ENCODE data around the gene CDK11A.
A peak's percentile ranks its signal among the peaks of the same experiment; 100 is the strongest.
"Not testable (repeated sequence)": the region's sequence is repeated elsewhere in the genome, so short reads cannot be mapped to it uniquely, and the experiment has no call there.

CDK11A gene

GRCh38 chr1:1687846-1688245, 36.3 kb downstream of the CDK11A start:
- no peaks in the 10 kb centered on the region for H3K9me3 ChIP-seq (ENCODE audit: insufficient read depth, low read depth, low read length)
- no peak overlapping the region for H3K4me3 ChIP-seq (ENCODE audit: low read length)
- H3K9ac ChIP-seq (ENCODE audit: low read depth, low read length), result no peak overlapping the region
- H3K27ac ChIP-seq (ENCODE audit: low read length), result no peak overlapping the region
- H3K36me3 ChIP-seq (ENCODE audit: insufficient read depth, low read depth, low read length), result 0 out of 2 replicates have a peak, but pooled peaks cover 4% of the 10 kb centered on the region
- peaks cover 12% of the 10 kb centered on the region for H3K4me1 ChIP-seq (ENCODE audit: insufficient read depth, low read length)
- H3K27me3 ChIP-seq (ENCODE audit: insufficient read depth, low read length), result no peaks in the 10 kb centered on the region

GRCh38 chr1:1684031-1684681, 40.0 kb downstream of the CDK11A start:
- no peak overlapping the region for H3K27ac ChIP-seq (ENCODE audit: low read length)

GRCh38 chr1:1683104-1683905, 40.9 kb downstream of the CDK11A start:
- peak overlapping the region; percentile 21; the same call in 1 of the 2 replicates for H3K4me3 ChIP-seq (ENCODE audit: low read length)
- H3K27ac ChIP-seq (ENCODE audit: low read length), result no peak overlapping the region
- no peaks in the 10 kb centered on the region for H3K9me3 ChIP-seq (ENCODE audit: insufficient read depth, low read depth, low read length)
- H3K27me3 ChIP-seq (ENCODE audit: insufficient read depth, low read length), result no peaks in the 10 kb centered on the region
- no peak overlapping the region; the same call in 1 of the 2 replicates for H3K9ac ChIP-seq (ENCODE audit: low read depth, low read length)
- H3K36me3 ChIP-seq (ENCODE audit: insufficient read depth, low read depth, low read length), result no peaks in the 10 kb centered on the region
- H3K4me1 ChIP-seq (ENCODE audit: insufficient read depth, low read length), result peaks cover 22% of the 10 kb centered on the region

More at GRCh38 chr1:1684031-1684681, 40.0 kb downstream of the CDK11A start:
- no peak overlapping the region; the same call in 1 of the 2 replicates for H3K9ac ChIP-seq (ENCODE audit: low read depth, low read length)
- H3K27me3 ChIP-seq (ENCODE audit: insufficient read depth, low read length), result no peaks in the 10 kb centered on the region
- H3K4me3 ChIP-seq (ENCODE audit: low read length), result peak overlapping the region; percentile 21; the same call in 1 of the 2 replicates
- 0 out of 2 replicates have a peak, but pooled peaks cover 4% of the 10 kb centered on the region for H3K36me3 ChIP-seq (ENCODE audit: insufficient read depth, low read depth, low read length)
- H3K4me1 ChIP-seq (ENCODE audit: insufficient read depth, low read length), result peaks cover 15% of the 10 kb centered on the region
- H3K9me3 ChIP-seq (ENCODE audit: insufficient read depth, low read depth, low read length), result no peaks in the 10 kb centered on the region

GRCh38 chr1:1680912-1681273, 43.3 kb downstream of the CDK11A start:
- Histone ChIP-seq H3K36me3 (ENCODE audit: insufficient read depth, low read depth, low read length) (no peaks in the 10 kb centered on the region), H3K27me3 (ENCODE audit: insufficient read depth, low read length) (no peaks in the 10 kb centered on the region), H3K4me1 (ENCODE audit: insufficient read depth, low read length) (peaks cover 22% of the 10 kb centered on the region), H3K9ac (ENCODE audit: low read depth, low read length) (no peak overlapping the region), H3K4me3 (ENCODE audit: low read length) (no peak overlapping the region), H3K27ac (ENCODE audit: low read length) (no peak overlapping the region), H3K9me3 (ENCODE audit: insufficient read depth, low read depth, low read length) (no peaks in the 10 kb centered on the region)

- H3K27me3 ChIP-seq (ENCODE audit: insufficient read depth, low read length), result no peaks in the 10 kb centered on the region
- no peaks in the 10 kb centered on the region for H3K36me3 ChIP-seq (ENCODE audit: insufficient read depth, low read depth, low read length)
- no peaks in the 10 kb centered on the region for H3K9me3 ChIP-seq (ENCODE audit: insufficient read depth, low read depth, low read length)
- no peak overlapping the region for H3K9ac ChIP-seq (ENCODE audit: low read depth, low read length)
- peaks cover 22% of the 10 kb centered on the region for H3K4me1 ChIP-seq (ENCODE audit: insufficient read depth, low read length)
- H3K27ac ChIP-seq (ENCODE audit: low read length), result no peak overlapping the region
- no peak overlapping the region for H3K4me3 ChIP-seq (ENCODE audit: low read length)
Measured at GRCh38 chr1:1680031-1680911, 43.9 kb downstream of the CDK11A start.

- Histone ChIP-seq H3K27me3 (ENCODE audit: insufficient read depth, low read length) (no peaks in the 10 kb centered on the region), H3K9ac (ENCODE audit: low read depth, low read length) (peak overlapping the region; percentile 64), H3K27ac (ENCODE audit: low read length) (peak overlapping the region; percentile 46), H3K4me1 (ENCODE audit: insufficient read depth, low read length) (peaks cover 17% of the 10 kb centered on the region), H3K9me3 (ENCODE audit: insufficient read depth, low read depth, low read length) (no peaks in the 10 kb centered on the region), H3K4me3 (ENCODE audit: low read length) (no peak overlapping the region), H3K36me3 (ENCODE audit: insufficient read depth, low read depth, low read length) (no peaks in the 10 kb centered on the region)
Measured at GRCh38 chr1:1678581-1679380, 45.4 kb downstream of the CDK11A start.

GRCh38 chr1:1677718-1678580, 46.2 kb downstream of the CDK11A start:
- peak overlapping the region; percentile 64 for H3K9ac ChIP-seq (ENCODE audit: low read depth, low read length)
- no peaks in the 10 kb centered on the region for H3K36me3 ChIP-seq (ENCODE audit: insufficient read depth, low read depth, low read length)
- H3K4me1 ChIP-seq (ENCODE audit: insufficient read depth, low read length), result peaks cover 10% of the 10 kb centered on the region
- no peaks in the 10 kb centered on the region for H3K27me3 ChIP-seq (ENCODE audit: insufficient read depth, low read length)
- H3K4me3 ChIP-seq (ENCODE audit: low read length), result no peak overlapping the region
- H3K27ac ChIP-seq (ENCODE audit: low read length), result peak overlapping the region; percentile 46
- no peaks in the 10 kb centered on the region for H3K9me3 ChIP-seq (ENCODE audit: insufficient read depth, low read depth, low read length)

- not testable (repeated sequence) for H3K27ac ChIP-seq (ENCODE audit: low read length); H3K27me3 ChIP-seq (ENCODE audit: insufficient read depth, low read length); H3K9ac ChIP-seq (ENCODE audit: low read depth, low read length); H3K4me1 ChIP-seq (ENCODE audit: insufficient read depth, low read length); H3K4me3 ChIP-seq (ENCODE audit: low read length); H3K9me3 ChIP-seq (ENCODE audit: insufficient read depth, low read depth, low read length)
- peaks cover 17% of the 10 kb centered on the region for H3K36me3 ChIP-seq (ENCODE audit: insufficient read depth, low read depth, low read length)
Measured at GRCh38 chr1:1676087-1676486, 48.1 kb downstream of the CDK11A start.

GRCh38 chr1:1675218-1675617, 48.9 kb downstream of the CDK11A start:
- H3K27me3 ChIP-seq (ENCODE audit: insufficient read depth, low read length); H3K4me3 ChIP-seq (ENCODE audit: low read length); H3K9ac ChIP-seq (ENCODE audit: low read depth, low read length); H3K4me1 ChIP-seq (ENCODE audit: insufficient read depth, low read length); H3K9me3 ChIP-seq (ENCODE audit: insufficient read depth, low read depth, low read length); H3K27ac ChIP-seq (ENCODE audit: low read length): not testable (repeated sequence)
- peaks cover 24% of the 10 kb centered on the region for H3K36me3 ChIP-seq (ENCODE audit: insufficient read depth, low read depth, low read length)

GRCh38 chr1:1674806-1675205, 49.4 kb downstream of the CDK11A start:
- H3K36me3 ChIP-seq (ENCODE audit: insufficient read depth, low read depth, low read length), result peaks cover 27% of the 10 kb centered on the region
- not testable (repeated sequence) for H3K4me3 ChIP-seq (ENCODE audit: low read length); H3K9me3 ChIP-seq (ENCODE audit: insufficient read depth, low read depth, low read length); H3K27ac ChIP-seq (ENCODE audit: low read length); H3K9ac ChIP-seq (ENCODE audit: low read depth, low read length); H3K4me1 ChIP-seq (ENCODE audit: insufficient read depth, low read length); H3K27me3 ChIP-seq (ENCODE audit: insufficient read depth, low read length)

All from iPS-20b (cell line).